CD4-positive, CD25-positive, alpha-beta regulatory T cell (primary cell): ENCODE measurements around the gene TNFRSF14. TPM values are rescaled to one million over a fixed set of nuclear protein-coding genes. Genes with fewer than 3 reads are reported as not detected.
A peak's percentile ranks its signal among the peaks of the same experiment; 100 is the strongest.

Experiments used
- ATAC-seq, 2 donors: fragments of 150-1000 bp; cut with Tn5 transposase; one replicate each; pipeline ENCODE4 v1.10.0; 2021; ENCODE audit warnings: low read depth in 2 of 2, moderate number of reproducible peaks in 2 of 2, moderate library complexity in 1 of 2
- DNase-seq, 3 donors: peaks; one replicate each; pipeline versions ENCODE4 v3.0.0 to v3.0.0-alpha.2; 2012 to 2022; ENCODE audit warnings: mixed read lengths in 1 of 3
- H3K27ac ChIP-seq: one replicate; pipeline ENCODE4 v1.7.0; 2013; ENCODE audit warnings: mild to moderate bottlenecking, low read length; ENCODE audit not compliant: insufficient read depth, poor library complexity, severe bottlenecking
- H3K27me3 ChIP-seq: one replicate; pipeline ENCODE4 v1.7.0; 2013; ENCODE audit warnings: low read length; ENCODE audit not compliant: control insufficient read depth, insufficient read depth
- H3K36me3 ChIP-seq: one replicate; pipeline ENCODE4 v1.7.0; 2013; ENCODE audit warnings: mild to moderate bottlenecking, low read length, moderate library complexity; ENCODE audit not compliant: control insufficient read depth, insufficient read depth
- H3K4me1 ChIP-seq: 2 replicates; pipeline ENCODE4 v1.7.0; 2013; ENCODE audit warnings: mild to moderate bottlenecking, low read length; ENCODE audit not compliant: insufficient read depth, control insufficient read depth, poor library complexity, severe bottlenecking
- H3K4me3 ChIP-seq: one replicate; pipeline ENCODE4 v1.7.0; 2013; ENCODE audit warnings: low read depth, mild to moderate bottlenecking, low read length, moderate library complexity
- H3K9me3 ChIP-seq, 2 experiments: 1 replicate in 1 of 2; 2 replicates in 1 of 2; pipeline ENCODE4 v1.7.0; 2013; ENCODE audit warnings: low read length in 2 of 2, mild to moderate bottlenecking in 1 of 2, moderate library complexity in 1 of 2; ENCODE audit not compliant: control insufficient read depth in 2 of 2
- H3K27ac Mint-ChIP-seq, 3 donors: one replicate each; pipeline ENCODE4 v1.8.0; 2020 to 2022; ENCODE audit warnings: mild to moderate bottlenecking in 3 of 3, mixed read lengths in 3 of 3, moderate library complexity in 2 of 3
- H3K27me3 Mint-ChIP-seq: one replicate; pipeline ENCODE4 v1.8.0; 2022; ENCODE audit warnings: mild to moderate bottlenecking, mixed read lengths
- H3K36me3 Mint-ChIP-seq: one replicate; pipeline ENCODE4 v1.8.0; 2020; ENCODE audit warnings: mixed read lengths
- H3K4me1 Mint-ChIP-seq, 4 donors: one replicate each; pipeline ENCODE4 v1.8.0; 2020 to 2022; ENCODE audit warnings: mixed read lengths in 4 of 4, mild to moderate bottlenecking in 1 of 4
- H3K4me3 Mint-ChIP-seq, 4 donors: one replicate each; pipeline ENCODE4 v1.8.0; 2020 to 2022; ENCODE audit warnings: mild to moderate bottlenecking in 4 of 4, mixed read lengths in 4 of 4, moderate library complexity in 3 of 4
- H3K9me3 Mint-ChIP-seq, 7 donors: one replicate each; pipeline ENCODE4 v1.8.0; 2020 to 2022; ENCODE audit warnings: mixed read lengths in 7 of 7, mild to moderate bottlenecking in 3 of 7, moderate library complexity in 2 of 7
- polyA plus RNA-seq, 4 donors: library from polyadenylated mRNA; unstranded; fragments of 300-500 nt; fragmentation: Illumina TruSeq; gene quantifications; one replicate each; pipeline ENCODE4 v1.2.3, GENCODE V29; 2021
- total RNA-seq: library from RNA; stranded (reverse); gene quantifications from one replicate; pipeline ENCODE4 v1.2.3, GENCODE V29; 2022

Gene TNFRSF14
- total and polyA plus RNA-seq, 5 donors from 2014 or later = 57.3 to 235 (median 74.2) TPM

DNA sequence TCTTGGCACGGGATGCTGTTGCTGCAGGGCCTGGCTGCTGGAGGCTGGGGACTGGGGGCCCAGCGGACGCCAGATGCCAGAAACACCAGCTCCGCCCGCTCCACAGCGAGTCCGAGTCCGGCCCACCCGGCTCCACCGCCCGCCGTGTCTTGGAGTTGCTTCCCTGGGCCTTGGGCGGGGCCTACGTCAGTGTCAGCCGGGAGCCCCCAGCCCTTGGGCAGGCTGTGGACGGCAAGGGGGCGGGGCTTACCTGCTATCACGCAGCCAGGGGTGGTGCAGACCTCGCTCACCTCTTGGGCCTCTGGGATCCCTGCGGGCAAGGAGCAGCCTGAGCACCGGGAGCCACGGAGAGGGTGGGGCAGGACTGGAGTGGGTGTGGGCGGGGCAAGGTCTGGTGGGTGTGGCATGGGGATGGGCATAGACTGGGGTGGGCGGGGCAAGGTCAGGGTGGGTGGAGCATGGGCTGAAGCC is 54.9 kb downstream of the TNFRSF14 start:
- Histone ChIP-seq H3K27ac (no peak overlapping the region), H3K27me3 (no peaks in the 10 kb centered on the region), H3K36me3 (no peaks in the 10 kb centered on the region), H3K4me3 (no peak overlapping the region), H3K4me1 (no peaks in the 10 kb centered on the region), H3K9me3 (peaks cover 18% of the 10 kb centered on the region in 2 experiments)
- DNase-seq = peak in 1 of 3 donors; percentile 3
- Mint-ChIP-seq H3K27ac (no peak overlapping the region), H3K4me3 (no peak overlapping the region), H3K36me3 (peaks cover 8% of the 10 kb centered on the region), H3K9me3 (peaks cover 0 to 26% (median 13%) of the 10 kb centered on the region in 7 donors), H3K4me1 (peaks cover 0 to 7% (median 2%) of the 10 kb centered on the region in 4 donors), H3K27me3 (peaks cover 10% of the 10 kb centered on the region)
- no peak for ATAC-seq

- H3K27me3 ChIP-seq = no peaks in the 10 kb centered on the region
- Mint-ChIP-seq H3K4me3 (no peak overlapping the region), H3K36me3 (peaks cover 8% of the 10 kb centered on the region), H3K9me3 (peaks cover 0 to 34% (median 13%) of the 10 kb centered on the region in 7 donors), H3K27ac (no peak overlapping the region), H3K4me1 (peaks cover 0 to 7% (median 2%) of the 10 kb centered on the region in 4 donors), H3K27me3 (peaks cover 10% of the 10 kb centered on the region)
- no peaks in the 10 kb centered on the region for H3K4me1 ChIP-seq
- DNase-seq (no peak), ATAC-seq (no peak)
- H3K27ac ChIP-seq = no peak overlapping the region
- H3K4me3 ChIP-seq = no peak overlapping the region
- H3K36me3 ChIP-seq = no peaks in the 10 kb centered on the region
- peaks cover 23 to 24% of the 10 kb centered on the region in 2 experiments for H3K9me3 ChIP-seq
Measured at GRCh38 chr1:2611621-2612437, 55.7 kb downstream of the TNFRSF14 start.

- no peak overlapping the region for H3K4me3 Mint-ChIP-seq
- no peak for DNase-seq
Measured at GRCh38 chr1:2612591-2613365, 56.6 kb downstream of the TNFRSF14 start.

More at GRCh38 chr1:2612591-2613365, 56.6 kb downstream of the TNFRSF14 start:
- Histone ChIP-seq H3K36me3 (no peaks in the 10 kb centered on the region), H3K9me3 (peaks cover 23 to 24% of the 10 kb centered on the region in 2 experiments), H3K27me3 (no peaks in the 10 kb centered on the region), H3K4me3 (no peak overlapping the region), H3K4me1 (no peaks in the 10 kb centered on the region), H3K27ac (no peak overlapping the region)
- H3K4me1 Mint-ChIP-seq = peaks cover 0 to 7% (median 2%) of the 10 kb centered on the region in 4 donors
- peaks cover 10% of the 10 kb centered on the region for H3K27me3 Mint-ChIP-seq
- no peak for ATAC-seq
- peaks cover 8% of the 10 kb centered on the region for H3K36me3 Mint-ChIP-seq
- H3K27ac Mint-ChIP-seq = no peak overlapping the region
- H3K9me3 Mint-ChIP-seq = peaks cover 0 to 34% (median 13%) of the 10 kb centered on the region in 7 donors

Other genes with a start within 250 kb of the TNFRSF14 start
- gene MORN1, start 164.8 kb upstream of the TNFRSF14 start, total RNA-seq = 7.3 TPM
- 1 to 10 TPM; 1.3 to 3.2 (median 2.1) TPM for gene MORN1, start 164.8 kb upstream of the TNFRSF14 start, polyA plus RNA-seq
- 91.3 TPM for gene RER1, start 164.5 kb upstream of the TNFRSF14 start, total RNA-seq
- 100 to 1,000 TPM; 156 to 184 (median 173) TPM for gene RER1, start 164.5 kb upstream of the TNFRSF14 start, polyA plus RNA-seq
- gene PEX10, start 143.8 kb upstream of the TNFRSF14 start, total RNA-seq = 7.6 TPM
- 1 to 10 TPM; 6.3 to 9.7 (median 8.4) TPM for gene PEX10, start 143.8 kb upstream of the TNFRSF14 start, polyA plus RNA-seq
- gene PLCH2, start 80.1 kb upstream of the TNFRSF14 start, total RNA-seq = 43.4 TPM
- gene PLCH2, start 80.1 kb upstream of the TNFRSF14 start, polyA plus RNA-seq = 1 to 10 TPM in 3 of 4 donors, under 1 TPM in 1; 0.35 to 2.8 (median 1.1) TPM
- 66.6 TPM for gene PANK4, start 29.8 kb upstream of the TNFRSF14 start, total RNA-seq
- gene PANK4, start 29.8 kb upstream of the TNFRSF14 start, polyA plus RNA-seq = 10 to 100 TPM; 16.8 to 23.7 (median 17.3) TPM
- not detected for gene HES5, start 26.1 kb upstream of the TNFRSF14 start, total RNA-seq
- gene HES5, start 26.1 kb upstream of the TNFRSF14 start, polyA plus RNA-seq = not detected
- gene PRXL2B, start 30.4 kb downstream of the TNFRSF14 start, total RNA-seq = 24.5 TPM
- gene PRXL2B, start 30.4 kb downstream of the TNFRSF14 start, polyA plus RNA-seq = 10 to 100 TPM; 24.7 to 31.1 (median 27.2) TPM
- 0.79 TPM for gene MMEL1, start 76.6 kb downstream of the TNFRSF14 start, total RNA-seq
- 10 to 100 TPM; 11.7 to 18.1 (median 15.4) TPM for gene MMEL1, start 76.6 kb downstream of the TNFRSF14 start, polyA plus RNA-seq
- gene TTC34, start 245.3 kb downstream of the TNFRSF14 start, total RNA-seq = 1.1 TPM
- gene TTC34, start 245.3 kb downstream of the TNFRSF14 start, polyA plus RNA-seq = under 1 TPM; 0.05 to 0.17 (median 0.09) TPM